CD4-positive, alpha-beta T cell treated with Interferon alpha-2 for 1 hour (primary cell): ENCODE data around the gene HDGF.

Experiments
- DNase-seq, 2 donors: peaks; one replicate each; pipeline ENCODE4 v3.0.0-alpha.2; 2020 to 2022

The HDGF gene

DNA sequence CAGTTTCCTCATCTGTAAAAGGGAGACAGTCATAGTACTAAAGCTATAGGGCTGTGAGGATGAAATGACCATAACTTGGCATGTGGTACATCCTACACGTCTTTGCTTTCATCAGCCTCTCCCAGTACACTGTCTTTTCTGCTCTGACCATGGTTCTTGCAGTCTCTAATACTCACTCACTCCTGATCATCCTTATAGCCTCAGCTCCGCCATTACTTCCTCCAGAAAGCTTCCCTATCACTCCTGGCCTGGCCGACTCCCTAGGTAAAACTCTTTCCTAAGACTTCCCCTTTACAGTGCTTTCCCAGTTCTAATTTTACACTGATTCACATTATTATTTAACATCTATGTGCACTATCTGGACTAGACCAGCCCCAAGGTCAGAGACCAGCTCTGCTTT, 5.6 kb downstream of the HDGF start:
- no peak for DNase-seq

DNA sequence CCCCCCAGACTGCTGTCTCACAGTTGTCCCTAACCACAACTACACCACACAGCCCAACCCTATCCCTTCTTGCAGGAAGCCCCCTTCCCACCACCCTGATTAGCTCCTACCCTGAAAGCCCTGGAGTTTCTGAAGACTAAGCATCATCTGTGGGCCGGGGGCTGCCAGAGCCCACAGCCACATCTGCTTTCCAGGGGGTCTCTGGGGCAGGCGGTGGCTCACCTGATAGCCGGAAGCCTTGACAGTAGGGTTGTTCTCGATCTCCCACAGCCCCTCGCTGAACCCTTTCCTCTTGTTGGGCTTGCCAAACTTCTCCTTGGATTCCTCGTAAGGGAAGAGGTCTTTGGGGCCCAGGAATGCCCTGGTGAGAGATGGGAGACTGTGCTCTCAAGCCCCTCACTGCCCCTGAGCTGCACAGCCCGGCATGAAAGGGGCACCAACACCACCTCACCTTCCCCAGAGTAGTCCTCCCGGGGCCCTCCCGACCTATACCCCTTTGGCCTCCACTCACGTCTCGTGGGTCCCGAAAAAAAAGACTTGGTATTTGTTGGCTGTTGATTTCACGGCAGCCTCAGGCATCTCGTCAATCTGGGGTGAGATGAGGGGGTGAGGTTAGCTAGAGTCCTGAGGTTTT, 6.6 kb downstream of the HDGF start:
- no peak for DNase-seq

DNA sequence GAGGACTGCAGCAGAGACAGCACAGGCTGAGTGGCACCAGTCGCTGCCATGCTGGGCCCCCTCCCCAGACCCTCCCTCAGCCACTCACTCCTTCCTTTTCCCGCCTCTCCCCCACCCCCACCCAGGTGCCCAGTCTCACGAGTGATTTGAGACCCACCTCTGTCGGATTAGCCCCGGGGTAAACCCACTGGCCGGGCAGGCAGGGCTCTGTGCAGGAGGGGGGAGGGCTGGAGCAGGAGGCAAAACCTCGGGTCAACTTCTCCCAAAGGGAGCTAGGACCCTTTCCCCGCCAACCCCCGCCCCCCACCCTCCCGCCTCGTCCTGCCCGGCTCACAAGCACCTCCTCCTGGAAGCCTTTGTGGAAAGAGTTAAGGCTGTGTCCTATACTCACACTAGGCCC, 7.1 kb downstream of the HDGF start:
- no peak for DNase-seq

DNA sequence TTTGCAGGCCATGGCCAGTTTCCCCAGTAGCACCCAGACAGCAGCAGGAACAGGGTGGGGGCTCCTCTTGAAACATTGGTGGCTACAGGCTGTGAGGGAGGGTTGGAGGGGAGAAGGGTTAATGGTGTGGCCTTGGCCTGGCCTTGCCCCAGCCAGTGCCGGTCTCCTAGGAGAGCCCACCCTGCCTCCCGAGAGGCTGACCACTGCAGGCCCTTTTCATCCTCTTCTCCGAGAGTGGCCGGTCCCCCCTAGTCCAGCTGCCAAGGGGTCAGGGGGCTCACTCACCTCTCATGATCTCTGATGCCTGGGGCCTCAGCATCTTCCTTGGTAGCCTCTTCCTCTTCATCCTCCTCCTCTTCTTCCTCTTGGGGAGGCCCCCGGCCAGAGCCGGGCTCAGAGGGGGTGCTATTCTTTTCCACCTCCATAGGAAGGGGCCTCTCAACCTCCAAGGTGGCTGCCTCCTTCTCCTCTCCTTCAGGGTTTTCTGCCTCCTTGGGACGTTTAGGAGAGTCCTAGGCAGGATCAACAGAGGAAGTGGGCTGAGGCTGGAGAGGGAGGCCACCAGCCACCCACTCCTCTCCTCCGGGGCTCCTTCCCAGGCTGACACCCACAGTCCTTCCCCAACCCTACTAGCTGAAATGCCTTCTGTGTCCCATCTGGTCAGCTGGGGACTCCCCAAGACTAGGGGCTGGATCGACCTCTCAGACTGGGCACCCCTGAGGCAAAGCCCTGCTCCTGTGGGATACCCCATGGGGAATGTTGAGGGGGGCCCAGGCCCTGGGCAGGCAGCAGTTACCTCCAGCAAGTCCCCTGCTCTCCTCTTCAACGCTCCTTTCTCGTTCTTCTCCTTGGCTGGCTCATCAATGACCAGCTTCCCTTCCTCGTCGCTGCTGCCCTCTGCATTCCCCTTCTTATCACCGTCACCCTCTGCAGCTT, 7.8 kb downstream of the HDGF start:
- no peak for DNase-seq

DNA sequence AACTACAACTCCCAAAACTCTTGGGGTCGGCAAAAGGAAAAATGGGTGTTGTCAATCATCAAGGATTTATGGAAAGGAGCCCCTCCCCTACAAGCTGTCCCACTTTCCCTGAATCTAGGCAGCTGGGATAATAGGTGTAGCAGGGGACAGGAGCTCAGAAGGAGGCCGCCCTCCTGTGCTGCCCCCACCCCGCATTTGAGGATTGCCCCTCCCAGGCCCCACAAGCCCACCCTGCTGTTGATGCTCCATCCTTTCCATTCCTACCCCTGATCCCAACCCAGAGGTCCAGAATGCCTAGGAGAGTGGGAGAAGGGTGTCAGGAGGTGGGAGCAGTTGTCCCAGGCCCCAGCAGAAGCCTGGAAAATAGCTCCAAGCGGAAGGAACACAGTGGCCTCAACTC, 8.7 kb downstream of the HDGF start:
- no peak for DNase-seq

DNA sequence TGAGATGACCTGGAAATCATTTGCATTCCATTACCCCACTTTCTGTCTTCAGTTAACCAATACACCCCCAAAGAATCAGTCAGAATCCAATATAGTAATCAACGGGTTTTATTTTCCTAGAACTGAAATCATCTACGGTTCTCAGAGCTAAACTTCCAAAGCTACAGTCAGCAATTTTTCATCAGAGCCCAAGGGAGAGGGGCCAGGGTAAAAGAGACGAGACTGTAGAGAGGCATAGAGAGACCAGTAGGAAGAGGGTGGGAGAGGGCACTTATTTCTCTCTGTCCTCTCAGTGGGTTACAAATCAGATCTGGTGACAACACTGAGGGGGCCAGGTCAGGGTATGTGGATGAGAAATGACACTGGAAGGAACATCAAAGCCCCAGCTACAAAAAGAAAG, 9.5 kb downstream of the HDGF start:
- DNase-seq = no peak

DNA sequence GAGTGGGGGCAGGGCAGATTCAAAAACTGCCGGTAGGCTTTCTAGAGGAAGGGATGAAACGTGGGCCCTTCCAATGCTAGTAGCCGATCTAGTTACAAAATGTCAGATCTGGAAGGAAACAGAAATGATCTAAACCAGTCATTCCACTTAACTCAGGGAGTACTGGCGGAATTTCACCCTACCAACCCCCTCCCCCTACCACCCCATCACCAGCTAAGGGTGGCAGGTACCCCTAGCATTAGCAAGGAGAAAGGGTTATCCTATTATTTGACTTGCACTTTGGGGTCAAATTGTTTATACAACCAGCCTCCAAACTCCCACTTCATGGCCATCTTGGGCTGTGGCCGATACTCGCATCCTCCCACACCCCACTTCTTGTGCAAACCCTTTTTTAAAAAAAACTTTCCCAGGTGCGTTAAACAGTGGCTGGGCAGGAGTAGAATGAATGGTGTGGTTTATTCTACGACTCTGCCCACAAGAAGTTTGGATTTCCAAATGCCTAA, 9.9 kb downstream of the HDGF start:
- no peak for DNase-seq

DNA sequence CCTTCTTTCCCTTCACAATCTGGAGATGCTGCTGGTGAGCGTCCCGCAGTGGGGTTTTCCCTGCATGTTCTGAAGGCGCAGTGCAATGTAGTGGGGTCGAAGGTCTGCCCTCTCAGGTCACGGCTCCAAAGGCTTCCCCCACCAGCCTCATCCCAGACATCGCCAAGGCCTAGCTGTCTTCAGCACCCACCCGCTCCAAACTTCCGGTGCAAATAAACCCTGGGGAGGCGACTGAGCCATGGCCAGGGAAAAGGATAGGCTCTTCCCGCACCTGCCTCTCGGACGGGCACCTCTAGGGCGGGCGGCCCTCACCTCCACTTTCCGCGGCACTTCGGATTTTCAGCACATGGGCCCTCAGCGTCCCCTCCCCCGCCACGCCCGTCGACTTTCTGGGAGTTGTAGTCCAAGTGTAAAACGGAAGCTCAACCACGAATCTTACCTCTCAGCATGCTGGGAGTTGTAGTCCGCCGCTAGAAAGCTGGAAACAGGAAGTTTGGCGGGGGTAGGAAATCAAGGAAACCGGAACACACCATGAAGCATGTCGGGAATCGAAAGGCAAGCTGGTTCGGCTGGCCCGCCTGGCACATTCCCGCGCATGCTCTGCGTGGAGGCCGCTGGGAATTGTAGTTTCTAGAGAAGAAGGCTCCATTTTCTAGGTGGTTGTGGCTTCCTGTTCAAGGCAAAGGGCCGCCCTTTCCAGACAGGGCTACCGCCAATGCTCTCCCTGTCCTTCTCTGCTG, 10.6 kb downstream of the HDGF start, which contains the start of gene MRPL24:
TSS of gene MRPL24 (minus strand) at position 348 of the 740 bp plus-strand sequence. CDS start 2,384 bp downstream, outside the sequence.
- DNase-seq = peak; percentile 99 to 100

DNA sequence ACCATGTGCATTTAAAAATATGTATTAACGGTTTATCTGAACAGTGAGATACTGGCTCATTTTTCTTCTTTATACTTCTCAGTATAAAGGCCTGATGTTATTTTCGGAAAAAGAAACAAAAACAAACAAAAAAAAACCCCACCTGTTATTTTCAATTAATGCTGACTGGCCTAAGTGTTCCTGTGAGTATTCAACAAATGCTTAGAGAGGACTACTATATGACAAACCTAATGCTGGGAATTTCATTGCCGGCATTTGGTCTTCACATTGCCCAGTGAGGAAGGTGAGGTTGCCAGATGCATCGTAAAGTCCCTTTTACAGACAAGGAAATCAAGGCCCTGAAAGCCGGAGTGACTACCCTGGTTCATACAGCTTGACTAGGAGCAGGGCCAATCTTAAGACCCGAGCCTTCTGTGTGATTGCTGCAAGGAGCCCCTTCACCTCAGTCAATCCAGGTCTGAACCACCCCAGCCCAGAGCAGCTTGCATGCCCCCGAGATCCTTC, 11.2 kb downstream of the HDGF start:
- DNase-seq = no peak

DNA sequence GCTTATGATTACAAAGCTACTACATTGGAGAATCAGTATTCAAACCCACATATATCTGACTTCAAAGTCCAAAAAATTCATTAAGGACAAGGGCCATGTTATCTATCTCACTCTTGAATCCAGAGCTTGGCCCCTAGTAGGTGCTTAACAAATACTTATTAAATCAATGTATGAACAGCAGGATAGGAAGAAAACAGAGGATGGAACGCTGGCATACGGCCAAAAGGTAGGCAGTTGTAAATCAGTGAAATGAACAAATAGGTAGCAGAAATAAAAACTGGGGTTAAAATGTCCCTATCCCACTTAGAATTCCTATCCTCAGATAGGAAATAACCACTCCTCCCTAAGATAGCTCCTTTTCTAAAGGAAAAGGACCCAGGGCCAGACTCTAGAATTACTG, 12.6 kb downstream of the HDGF start:
- DNase-seq = no peak

DNA sequence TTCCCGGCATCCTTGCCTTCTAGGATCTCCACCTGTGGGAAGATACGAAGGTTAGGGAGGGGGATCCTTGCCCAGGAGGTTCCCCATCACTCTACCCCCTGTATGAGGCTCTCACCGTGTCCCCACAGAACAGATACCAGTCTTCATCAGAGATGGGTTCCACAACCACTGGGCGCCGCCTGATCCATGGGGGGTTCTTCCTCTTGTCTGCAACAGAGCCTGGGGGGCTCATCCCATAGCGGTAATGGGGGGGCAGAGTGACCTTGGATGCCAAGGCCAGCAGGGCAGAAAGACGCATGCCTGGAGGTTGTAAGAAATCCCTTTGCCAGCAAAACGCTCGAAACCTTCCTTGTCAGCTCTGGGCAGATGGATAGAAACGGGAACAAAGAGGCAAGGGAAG, 13.1 kb downstream of the HDGF start:
- no peak for DNase-seq

DNA sequence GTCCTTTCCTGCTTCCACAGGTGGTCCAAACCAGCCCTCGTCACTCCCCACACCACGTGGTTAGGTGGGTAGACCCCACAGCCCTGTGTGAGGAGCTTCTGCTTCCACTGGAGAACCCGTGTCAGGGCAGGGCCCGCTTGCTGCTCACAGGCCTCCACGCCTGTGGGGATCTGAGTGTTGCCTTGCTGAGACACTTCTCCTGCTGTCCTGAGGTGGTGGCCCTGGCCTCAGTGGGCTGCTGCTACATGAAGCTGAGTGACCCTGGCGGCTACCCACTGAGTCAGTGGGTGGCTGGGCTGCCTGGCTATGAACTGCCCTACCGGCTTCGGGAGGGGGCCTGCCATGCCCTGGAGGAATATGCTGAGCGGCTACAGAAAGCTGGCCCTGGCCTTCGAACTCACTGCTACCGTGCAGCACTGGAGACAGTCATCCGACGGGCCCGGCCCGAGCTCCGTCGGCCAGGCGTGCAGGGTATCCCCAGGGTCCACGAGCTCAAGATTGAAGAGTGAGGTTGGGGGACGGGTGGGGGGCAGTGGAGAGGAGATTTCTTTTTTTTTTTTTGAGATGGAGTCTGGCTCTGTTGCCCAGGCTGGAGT, 17.4 kb downstream of the HDGF start:
- no peak for DNase-seq

DNA sequence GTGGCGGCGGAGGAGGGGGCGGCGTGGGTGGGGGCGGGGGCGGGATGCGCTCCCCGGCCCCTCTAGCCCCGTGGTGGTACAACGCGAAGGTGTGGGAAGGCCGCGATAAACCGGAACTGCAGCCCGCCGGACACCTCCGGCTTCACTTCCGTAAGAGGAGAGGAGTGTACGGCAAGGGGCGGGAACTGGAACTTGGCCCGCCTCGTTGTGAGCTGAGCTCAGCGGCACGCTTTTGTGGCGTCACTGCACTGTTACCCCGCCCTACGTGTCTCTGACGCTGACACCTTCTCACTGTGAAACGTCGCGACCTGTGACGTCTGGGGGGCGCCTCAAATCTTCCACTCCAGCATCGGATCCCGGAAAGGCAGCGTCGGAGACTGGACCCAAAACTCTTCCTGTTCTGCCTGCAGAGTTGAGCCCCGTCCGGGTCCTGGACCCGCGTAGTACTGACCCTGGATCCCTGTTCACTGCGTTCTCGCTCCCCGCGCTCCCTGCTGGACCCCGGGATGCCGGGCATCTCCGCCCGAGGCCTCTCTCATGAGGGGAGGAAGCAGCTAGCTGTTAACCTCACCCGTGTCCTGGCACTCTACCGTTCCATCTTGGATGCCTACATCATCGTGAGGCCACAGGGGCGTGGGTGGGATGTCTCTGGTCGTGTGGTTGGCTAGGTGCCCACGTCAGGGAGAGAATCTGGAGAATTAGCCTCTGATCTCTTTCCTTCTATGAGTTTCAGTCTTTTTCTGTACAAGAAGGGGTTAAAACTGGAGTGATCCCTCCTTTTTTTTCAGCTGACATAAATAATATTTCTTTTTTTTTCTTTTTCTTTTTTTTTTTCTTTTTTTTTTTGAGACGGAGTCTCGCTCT, 22.6 kb downstream of the HDGF start, which contains the start of gene ISG20L2:
TSS of gene ISG20L2 (minus strand) at position 168 of the 864 bp plus-strand sequence. CDS start 1,114 bp downstream, outside the sequence.
- DNase-seq = peak; percentile 97

DNA sequence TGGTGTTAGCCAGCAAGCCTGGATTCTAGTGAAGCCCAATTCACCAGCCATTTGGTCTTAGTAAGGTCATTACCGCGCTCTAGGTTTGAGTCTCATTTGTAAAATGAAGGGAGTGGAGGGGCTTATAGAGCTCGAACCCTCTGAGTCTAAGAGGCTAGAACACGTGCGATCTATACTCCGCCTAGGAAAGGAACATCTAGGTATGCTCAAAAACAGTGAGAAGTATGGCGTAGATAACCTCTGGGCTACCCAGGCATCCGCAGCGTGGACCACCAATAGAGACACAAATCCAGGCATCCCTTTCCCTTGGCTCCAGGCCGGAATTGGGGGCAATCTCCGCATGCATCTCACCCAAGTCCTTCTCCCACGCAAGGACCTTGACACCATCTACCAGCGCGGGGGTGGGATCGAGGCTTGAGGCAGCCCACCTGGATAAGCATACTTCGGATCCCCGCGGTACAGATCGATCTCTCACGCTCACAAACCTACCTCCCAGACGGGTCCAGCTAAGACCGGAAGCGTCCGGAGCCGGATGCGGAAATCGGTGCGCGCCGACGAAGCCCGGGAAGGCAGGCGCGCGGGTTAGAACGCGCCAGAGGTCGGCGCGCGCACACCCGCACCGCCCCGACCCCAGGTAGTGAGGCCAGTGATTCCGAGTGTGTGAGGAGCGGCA, 23.4 kb downstream of the HDGF start, which contains the start of gene METTL25B:
TSS of gene METTL25B (plus strand) at position 544 of the 673 bp plus-strand sequence. CDS start 636 bp downstream, outside the sequence.
- peak in 1 of 2 donors; percentile 82 for DNase-seq

DNA sequence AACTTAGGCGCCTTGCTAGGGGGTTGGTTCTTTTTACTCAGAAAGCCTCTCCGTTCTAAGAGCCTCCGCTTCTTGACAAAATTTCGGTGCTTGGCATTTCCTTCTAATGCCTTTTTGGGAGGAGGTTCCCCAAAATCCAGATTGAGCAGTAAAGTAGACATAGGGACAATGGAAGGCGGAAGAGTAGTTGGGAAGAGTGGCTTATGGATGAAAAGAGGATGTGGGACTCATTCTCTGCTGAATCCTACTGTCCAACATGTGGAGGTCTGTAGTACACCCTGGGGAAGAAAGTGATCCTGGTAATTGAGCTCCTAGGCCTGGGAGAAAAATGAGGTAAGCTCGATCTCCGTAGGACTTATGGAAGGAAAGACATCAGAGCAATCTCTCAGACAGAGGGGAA, 24.0 kb downstream of the HDGF start:
- no peak for DNase-seq

DNA sequence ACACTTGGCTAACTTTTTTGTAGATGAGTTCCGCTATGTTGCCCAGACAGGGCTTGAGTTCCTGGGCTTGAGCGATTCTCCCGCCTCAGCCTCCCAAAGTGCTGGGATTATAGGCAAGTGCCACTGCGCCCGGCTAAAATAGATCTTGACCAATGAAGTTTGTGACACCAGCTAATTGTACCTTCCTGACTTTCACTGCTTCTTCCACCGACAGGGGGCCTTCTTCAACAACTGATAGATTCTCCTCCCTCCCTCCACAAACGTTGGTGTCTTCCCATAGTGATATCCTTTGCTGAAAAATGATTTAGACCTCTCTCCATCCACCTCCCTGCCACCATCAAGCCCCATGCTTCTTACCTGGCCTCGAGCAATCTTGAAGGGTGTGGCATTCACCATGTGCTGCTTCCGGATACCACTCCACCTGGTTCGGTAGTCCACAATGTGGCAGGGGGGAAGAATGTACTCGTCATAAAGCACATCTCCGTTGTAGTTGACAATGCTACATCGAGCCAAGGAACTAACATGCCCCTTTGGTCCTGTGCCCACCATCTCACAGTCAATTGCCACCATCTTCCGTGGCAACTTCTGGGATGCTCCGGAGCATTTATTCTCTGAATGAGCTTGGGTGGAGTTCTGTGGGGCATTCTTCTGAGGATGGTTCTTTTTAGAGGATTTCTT, 24.8 kb downstream of the HDGF start:
- peak; percentile 43 to 66 for DNase-seq

DNA sequence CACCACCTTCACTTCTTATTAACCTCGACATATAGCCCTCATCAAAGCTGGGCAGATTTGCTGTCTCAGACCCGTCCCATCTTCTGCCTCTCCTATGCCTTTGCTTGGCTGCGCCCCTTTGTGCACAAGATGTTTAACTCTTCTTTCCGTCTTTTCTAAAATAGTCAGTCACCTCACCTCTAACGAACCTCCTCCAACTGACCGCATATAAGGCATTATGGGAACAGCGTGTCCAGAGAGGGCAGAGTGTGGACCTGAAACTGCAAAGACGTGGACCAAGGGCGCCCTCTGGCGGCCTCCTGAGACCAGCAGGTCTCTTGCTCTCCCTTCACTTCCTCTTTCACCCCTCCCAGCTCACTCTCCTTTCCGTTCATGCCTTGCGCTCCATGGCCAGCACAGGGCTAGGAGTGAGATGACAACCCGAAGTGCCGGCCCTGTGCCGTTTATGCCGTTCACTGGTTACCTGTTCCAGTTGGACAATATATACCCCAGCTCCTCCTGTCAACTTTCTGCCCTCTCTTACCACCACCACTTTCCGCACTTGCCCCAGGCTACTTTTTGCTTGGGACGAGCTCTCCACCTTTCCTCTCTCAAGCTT, 25.7 kb downstream of the HDGF start:
- peak; percentile 82 to 84 for DNase-seq

DNA sequence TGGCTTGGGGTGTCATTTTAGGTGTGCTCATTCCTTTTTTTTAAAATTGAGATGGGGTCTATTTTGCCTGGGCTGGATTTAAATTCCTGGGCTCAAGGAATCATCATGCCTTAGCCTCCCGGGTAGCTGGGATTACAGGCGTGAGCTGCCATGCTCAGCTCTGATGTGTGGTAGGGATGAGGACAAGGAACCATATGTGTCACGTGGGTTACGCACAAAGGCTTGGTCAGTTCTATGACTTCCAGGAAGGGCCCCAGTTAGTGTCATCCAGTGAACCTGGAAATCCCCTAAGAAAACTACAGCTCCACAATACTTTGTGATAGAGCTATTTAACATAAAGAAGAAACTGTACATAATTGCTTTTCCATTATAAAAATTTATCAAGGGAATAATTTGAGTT, 29.9 kb downstream of the HDGF start:
- no peak for DNase-seq

DNA sequence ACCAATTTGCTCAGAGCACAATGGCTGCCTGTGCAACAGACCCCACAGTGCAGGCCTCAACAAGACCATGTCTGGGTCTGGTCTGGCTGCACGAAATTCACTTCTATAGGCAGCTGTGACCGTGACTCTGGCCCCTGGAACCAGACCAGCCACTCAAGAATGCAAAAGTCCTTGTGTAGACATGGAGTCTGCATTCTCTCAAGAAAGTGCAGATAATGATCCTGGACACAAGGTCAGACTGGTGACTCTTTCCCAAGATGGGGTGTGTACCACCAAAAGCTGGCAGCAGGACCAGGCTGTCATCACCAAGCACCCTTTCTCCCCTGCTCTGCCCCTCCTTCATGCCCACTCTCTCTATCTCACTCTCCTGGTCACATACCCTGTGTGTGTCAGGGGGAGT, 30.3 kb downstream of the HDGF start:
- no peak for DNase-seq

DNA sequence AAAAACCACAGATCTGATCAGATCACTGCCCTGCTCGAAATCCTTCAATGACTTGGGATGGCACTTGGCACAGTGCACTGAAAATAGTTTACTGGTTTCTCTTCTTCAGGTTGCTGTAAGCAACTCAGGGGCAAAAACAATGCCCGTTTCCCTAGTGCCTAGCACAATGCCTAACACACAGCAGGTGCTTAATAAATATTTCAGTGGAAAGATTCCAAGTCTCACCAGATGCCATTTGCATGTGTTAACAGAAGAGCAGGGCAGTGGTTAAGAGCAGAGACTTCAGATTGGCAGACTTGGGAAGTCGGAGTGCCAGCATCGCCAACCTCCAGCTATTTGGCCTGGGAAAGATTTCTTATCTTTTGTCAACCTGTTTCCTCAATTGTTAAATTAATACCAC, 34.1 kb downstream of the HDGF start:
- no peak for DNase-seq
